CD14-positive monocyte (primary cell): ENCODE measurements around the gene C10orf95. TPM values are rescaled to one million over a fixed set of nuclear protein-coding genes. Genes with fewer than 3 reads are reported as not detected.
"Not testable (repeated sequence)": the region's sequence is repeated elsewhere in the genome, so short reads cannot be mapped to it uniquely, and the experiment has no call there.

Experiments
- DNase-seq, 3 donors: peaks; one replicate each; pipeline ENCODE4 v3.0.0-alpha.2; 2011 to 2022
- H2AFZ ChIP-seq: 2 replicates; pipeline ENCODE4 v1.6.0; 2012; ENCODE audit warnings: mild to moderate bottlenecking, low read depth, low read length, inconsistent platforms; ENCODE audit not compliant: insufficient read depth, poor library complexity, severe bottlenecking
- H3K27ac ChIP-seq, 2 donors: 1 replicate in 1 of 2; 2 replicates in 1 of 2; pipeline ENCODE4 v1.5.1; 2012 to 2013; ENCODE audit warnings: low read length in 2 of 2, control low read depth in 1 of 2, inconsistent platforms in 1 of 2, low read depth in 1 of 2, mild to moderate bottlenecking in 1 of 2
- H3K27me3 ChIP-seq, 2 donors: one replicate each; pipeline versions ENCODE4 v1.6.0 to v1.6.1; 2011 to 2013; ENCODE audit warnings: low read length in 2 of 2; ENCODE audit not compliant: control insufficient read depth in 2 of 2, insufficient read depth in 2 of 2
- H3K36me3 ChIP-seq, 2 donors: replicated peaks in 1 of 2; 1 replicate in 1 of 2; 2 replicates in 1 of 2; pipeline versions ENCODE4 v1.5.1 to v1.6.1; 2012 to 2013; ENCODE audit warnings: low read length in 2 of 2, control low read depth in 1 of 2, inconsistent platforms in 1 of 2, mild to moderate bottlenecking in 1 of 2; ENCODE audit not compliant: insufficient read depth in 2 of 2, control insufficient read depth in 1 of 2
- H3K4me1 ChIP-seq, 2 donors: 1 replicate in 1 of 2; 2 replicates in 1 of 2; pipeline versions ENCODE4 v1.5.1 to v1.6.1; 2012 to 2013; ENCODE audit warnings: low read length in 2 of 2, control low read depth in 1 of 2, inconsistent platforms in 1 of 2, mild to moderate bottlenecking in 1 of 2, moderate library complexity in 1 of 2; ENCODE audit not compliant: insufficient read depth in 2 of 2, control insufficient read depth in 1 of 2
- H3K4me2 ChIP-seq: replicated peaks from 2 replicates; pipeline ENCODE3; 2012; ENCODE audit warnings: low read length, moderate library complexity, mild to moderate bottlenecking; ENCODE audit not compliant: poor library complexity, severe bottlenecking; ENCODE audit errors: extremely low read depth
- H3K4me3 ChIP-seq, 3 experiments: fragments of 200-600 bp in 1 of 3; sonication (generic) in 1 of 3; replicated peaks in 1 of 3; 1 replicate in 2 of 3; 2 replicates in 1 of 3; pipeline ENCODE4 v1.5.1; 2011 to 2013; ENCODE audit warnings: low read length in 3 of 3, mild to moderate bottlenecking in 3 of 3, control low read depth in 2 of 3, low read depth in 2 of 3, inconsistent platforms in 1 of 3, moderate library complexity in 1 of 3
- H3K79me2 ChIP-seq: 2 replicates; pipeline ENCODE4 v1.6.0; 2012; ENCODE audit warnings: mild to moderate bottlenecking, control low read depth, inconsistent platforms, low read length, moderate library complexity; ENCODE audit not compliant: insufficient read depth
- H3K9ac ChIP-seq: 2 replicates; pipeline ENCODE4 v1.6.0; 2017; ENCODE audit warnings: low read length, mild to moderate bottlenecking; ENCODE audit not compliant: insufficient read depth, poor library complexity, severe bottlenecking
- H3K9me3 ChIP-seq, 2 donors: replicated peaks in 1 of 2; 1 replicate in 1 of 2; 2 replicates in 1 of 2; pipeline versions ENCODE4 v1.5.1 to v1.6.1; 2012 to 2013; ENCODE audit warnings: low read length in 2 of 2, control low read depth in 1 of 2; ENCODE audit not compliant: control insufficient read depth in 1 of 2, insufficient read depth in 1 of 2
- H4K20me1 ChIP-seq: 2 replicates; pipeline ENCODE4 v1.6.0; 2012; ENCODE audit warnings: mild to moderate bottlenecking, low read length, control low read depth, moderate library complexity; ENCODE audit not compliant: insufficient read depth
- H3K27ac Mint-ChIP-seq, 7 donors: one replicate each; pipeline ENCODE4 v1.8.0; 2020; ENCODE audit warnings: mild to moderate bottlenecking in 7 of 7, mixed read lengths in 7 of 7, moderate library complexity in 6 of 7, inconsistent platforms in 2 of 7
- H3K27me3 Mint-ChIP-seq, 3 donors: one replicate each; pipeline ENCODE4 v1.8.0; 2021 to 2022; ENCODE audit warnings: low read depth in 3 of 3, mild to moderate bottlenecking in 3 of 3, mixed read lengths in 3 of 3, moderate library complexity in 3 of 3, inconsistent platforms in 1 of 3
- H3K36me3 Mint-ChIP-seq, 2 donors: one replicate each; pipeline ENCODE4 v1.8.0; 2020; ENCODE audit warnings: mixed read lengths in 2 of 2, inconsistent platforms in 1 of 2, mild to moderate bottlenecking in 1 of 2
- H3K4me1 Mint-ChIP-seq: one replicate; pipeline ENCODE4 v1.8.0; 2020; ENCODE audit warnings: mild to moderate bottlenecking, mixed read lengths
- H3K4me3 Mint-ChIP-seq, 2 donors: one replicate each; pipeline ENCODE4 v1.8.0; 2020; ENCODE audit warnings: mild to moderate bottlenecking in 2 of 2, mixed read lengths in 2 of 2, moderate library complexity in 1 of 2
- H3K9me3 Mint-ChIP-seq, 7 donors: one replicate each; pipeline ENCODE4 v1.8.0; 2020 to 2022; ENCODE audit warnings: mixed read lengths in 7 of 7, mild to moderate bottlenecking in 6 of 7, moderate library complexity in 6 of 7, inconsistent platforms in 2 of 7
- CTCF ChIP-seq: fragments of 200-600 bp; IDR thresholded peaks from one replicate; pipeline ENCODE4 v1.8.0; 2022; ENCODE audit warnings: antibody characterized with exemption, mild to moderate bottlenecking
- WGBS: methylation state at CpG from one replicate; pipeline ENCODE4 v1.1.5; 2013; ENCODE audit warnings: missing lambda C conversion rate; ENCODE audit not compliant: insufficient coverage; 5-methylcytosine and 5-hydroxymethylcytosine counted together
- intact Hi-C, 2 donors: fragments of 100-400 bp; cut with micrococcal nuclease; formaldehyde crosslinking; loops; one replicate each; pipeline versions ENCODE4 v1.15.0 to v1.15.1; 2023
- polyA plus RNA-seq, 3 donors: library from polyadenylated mRNA; depleted of rRNA in 1 of 3; unstranded in 2 of 3; stranded (reverse) in 1 of 3; fragments of 300-500 nt in 2 of 3; fragments of >200 nt in 1 of 3; fragmentation: Illumina TruSeq in 2 of 3; gene quantifications; 1 replicate in 2 of 3; 2 replicates in 1 of 3; pipeline ENCODE4 v1.2.3, GENCODE V29; 2012 to 2021

The C10orf95 gene
- polyA plus RNA-seq, 3 donors = 0.27 TPM; not detected in 2

- H3K79me2 ChIP-seq = peaks cover 11% of the 10 kb centered on the region
- Mint-ChIP-seq H3K4me1 (peaks cover 67% of the 10 kb centered on the region), H3K4me3 (peak overlapping the region; percentile 16), H3K9me3 (peaks cover 0 to 2% (median 0%) of the 10 kb centered on the region in 7 donors), H3K27ac (peak overlapping the region; percentile 76 to 100 (median 91)), H3K36me3 (peaks cover 4 to 5% of the 10 kb centered on the region in 2 donors), H3K27me3 (peaks cover 0 to 3% (median 2%) of the 10 kb centered on the region in 3 donors)
- 20% methylated on average over 4 of the region's 7 CpGs for WGBS
- peak overlapping the region; percentile 28 for H3K9ac ChIP-seq
- TF ChIP-seq CTCF = no peak
- peak overlapping the region; percentile 60 for H2AFZ ChIP-seq
- peak; percentile 82 to 93 (median 93) for DNase-seq
- H3K4me2 ChIP-seq = peak overlapping the region; percentile 17
- H4K20me1 ChIP-seq = no peaks in the 10 kb centered on the region
- H3K9me3 ChIP-seq = no peaks in the 10 kb centered on the region
- H3K4me1 ChIP-seq = peaks cover 65 to 66% of the 10 kb centered on the region in 2 donors
- no peaks in the 10 kb centered on the region for H3K36me3 ChIP-seq
- intact Hi-C loops = no loop called here
- no peaks in the 10 kb centered on the region for H3K27me3 ChIP-seq
- H3K27ac ChIP-seq = peak overlapping the region; percentile 81 to 98
- H3K4me3 ChIP-seq = peak overlapping the region in 1 of 3 experiments; percentile 3
These were observed 4.6 kb upstream of the C10orf95 start for GRCh38 chr10:102455893-102456471.

GRCh38 chr10:102454662-102455487, 3.5 kb upstream of the C10orf95 start:
- Mint-ChIP-seq H3K4me3 (peak overlapping the region in 1 of 2 donors; percentile 48), H3K27ac (peak overlapping the region; percentile 98 to 100 (median 98)), H3K4me1 (peaks cover 66% of the 10 kb centered on the region)
- peaks cover 67 to 72% of the 10 kb centered on the region in 2 donors for H3K4me1 ChIP-seq
- peak in 2 of 3 donors; percentile 58 to 60 for DNase-seq
- H4K20me1 ChIP-seq, H2AFZ ChIP-seq, H3K9me3 ChIP-seq, H3K36me3 ChIP-seq, H3K27me3 Mint-ChIP-seq, H3K4me2 ChIP-seq, H3K9me3 Mint-ChIP-seq, H3K27me3 ChIP-seq, H3K36me3 Mint-ChIP-seq, H3K9ac ChIP-seq, intact Hi-C loops, H3K4me3 ChIP-seq: not testable (repeated sequence)
- 11% methylated on average over 7 of the region's 13 CpGs for WGBS
- peaks cover 14% of the 10 kb centered on the region for H3K79me2 ChIP-seq
- H3K27ac ChIP-seq = peak overlapping the region; percentile 89 to 98
